GM18519 (cell line): ENCODE results near the gene IL11.

Source experiments
- ATAC-seq: cut with Tn5 transposase; IDR thresholded peaks from one replicate; pipeline ENCODE4 v1.9.1; 2021; ENCODE audit warnings: mild to moderate bottlenecking, moderate library complexity; ENCODE audit not compliant: unreplicated experiment, low FRiP score

The IL11 gene

GRCh38 chr19:55391702-55392615, 21.7 kb upstream of the IL11 start:
- ATAC-seq, result no peak

DNA sequence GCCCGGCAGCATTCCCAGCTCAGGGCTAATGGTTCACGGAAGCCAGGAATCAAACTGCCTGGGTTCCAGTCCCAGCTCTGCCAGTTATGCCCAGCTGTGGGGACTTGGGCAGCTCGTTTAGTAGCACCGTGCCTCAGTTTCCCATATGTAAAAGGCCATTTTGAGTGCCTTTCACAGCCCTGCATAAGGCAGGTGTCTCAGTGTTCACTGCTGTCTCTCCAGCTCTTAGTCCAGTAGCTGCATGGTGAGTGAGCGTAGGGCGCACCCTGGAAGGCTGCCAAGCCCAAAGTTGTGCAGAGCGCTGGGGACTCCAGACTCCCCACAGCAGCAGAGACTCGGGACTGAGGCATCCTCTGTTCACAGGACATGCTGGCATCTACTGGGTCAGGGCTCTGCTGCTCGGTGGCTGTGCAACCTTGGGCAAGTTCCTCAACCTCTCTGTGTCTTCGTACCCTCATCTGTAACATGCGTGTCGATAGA, 21.0 kb upstream of the IL11 start:
- no peak for ATAC-seq

- no peak for ATAC-seq
These were observed 20.2 kb upstream of the IL11 start for GRCh38 chr19:55390461-55390880.

GRCh38 chr19:55389386-55390317, 19.4 kb upstream of the IL11 start:
- ATAC-seq, result no peak

DNA sequence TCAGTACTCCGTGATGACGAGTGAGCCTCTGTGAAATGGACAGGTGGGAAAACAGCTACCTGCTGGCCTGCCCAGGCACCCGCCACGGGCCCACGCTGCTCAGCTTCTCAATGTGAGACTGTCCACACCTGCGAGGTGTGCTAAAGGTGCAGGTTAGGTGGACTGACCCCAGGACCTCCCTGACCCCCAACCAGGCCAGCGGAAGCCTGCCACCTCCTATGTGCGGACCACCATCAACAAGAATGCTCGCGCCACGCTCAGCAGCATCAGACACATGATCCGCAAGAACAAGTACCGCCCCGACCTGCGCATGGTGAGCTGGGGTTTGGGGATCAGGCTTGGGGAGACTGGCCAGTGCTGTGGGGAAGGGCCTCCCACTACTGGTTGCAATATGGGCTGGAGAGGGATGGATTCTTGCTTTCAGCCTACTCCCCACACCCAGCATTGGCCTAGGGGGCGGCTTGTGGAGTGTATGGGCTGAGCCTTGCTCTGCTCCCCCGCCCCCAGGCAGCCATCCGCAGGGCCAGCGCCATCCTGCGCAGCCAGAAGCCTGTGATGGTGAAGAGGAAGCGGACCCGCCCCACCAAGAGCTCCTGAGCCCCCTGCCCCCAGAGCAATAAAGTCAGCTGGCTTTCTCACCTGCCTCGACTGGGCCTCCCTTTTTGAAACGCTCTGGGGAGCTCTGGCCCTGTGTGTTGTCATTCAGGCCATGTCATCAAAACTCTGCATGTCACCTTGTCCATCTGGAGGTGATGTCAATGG, 17.7 kb upstream of the IL11 start:
- no peak for ATAC-seq

- ATAC-seq, result no peak
These were observed 16.3 kb upstream of the IL11 start for GRCh38 chr19:55386493-55386971.

- ATAC-seq, result peak; percentile 51
These were observed 15.6 kb upstream of the IL11 start, which contains the start of gene RPL28 for GRCh38 chr19:55385724-55386492. Gene RPL28 (plus strand): TSS chr19:55385932. CDS start chr19:55386358, 426 bp downstream.

DNA sequence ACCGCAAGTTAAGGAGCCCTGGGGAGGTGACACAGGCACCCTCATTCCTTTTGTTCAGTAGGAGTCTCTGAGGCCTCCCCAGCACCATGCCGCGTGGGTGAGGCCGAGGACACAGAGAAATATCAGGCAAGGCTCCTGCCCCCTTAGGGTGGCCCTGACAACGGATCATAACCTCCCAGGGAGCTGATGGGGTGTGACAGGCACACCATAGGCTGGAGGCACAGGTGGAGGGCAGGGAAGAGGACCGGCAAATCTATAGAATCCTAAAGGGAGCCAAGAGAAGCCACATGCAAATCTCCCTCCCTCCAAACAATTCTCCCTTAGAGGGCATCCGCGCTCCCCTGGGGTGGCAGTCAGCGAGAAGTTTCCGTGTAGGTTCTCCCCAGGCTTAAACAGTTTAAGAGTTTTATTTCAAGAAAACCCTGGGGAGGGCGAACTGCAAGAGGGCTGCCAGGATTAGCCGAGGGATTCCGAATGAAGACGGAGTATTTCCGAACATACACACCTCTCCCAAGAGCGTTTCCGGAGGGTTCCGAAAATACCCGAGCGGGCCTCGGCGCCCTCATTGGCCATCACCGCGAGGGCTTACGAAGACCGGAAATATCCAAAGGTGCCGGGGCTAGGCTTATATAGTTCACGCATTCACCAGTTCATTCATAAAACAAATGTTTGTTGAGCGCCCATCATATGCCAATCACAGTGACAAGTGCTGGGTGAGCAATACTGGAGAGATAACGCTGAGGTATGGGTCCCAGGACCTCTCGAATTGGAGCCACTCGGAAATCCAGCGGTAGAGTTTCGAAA, 14.9 kb upstream of the IL11 start:
- peak; percentile 38 for ATAC-seq

GRCh38 chr19:55384131-55384919, 14.1 kb upstream of the IL11 start, which contains the start of gene TMEM238:
Gene TMEM238 (minus strand): TSS chr19:55384292. CDS start chr19:55384259, 33 bp downstream.
- ATAC-seq, result no peak

DNA sequence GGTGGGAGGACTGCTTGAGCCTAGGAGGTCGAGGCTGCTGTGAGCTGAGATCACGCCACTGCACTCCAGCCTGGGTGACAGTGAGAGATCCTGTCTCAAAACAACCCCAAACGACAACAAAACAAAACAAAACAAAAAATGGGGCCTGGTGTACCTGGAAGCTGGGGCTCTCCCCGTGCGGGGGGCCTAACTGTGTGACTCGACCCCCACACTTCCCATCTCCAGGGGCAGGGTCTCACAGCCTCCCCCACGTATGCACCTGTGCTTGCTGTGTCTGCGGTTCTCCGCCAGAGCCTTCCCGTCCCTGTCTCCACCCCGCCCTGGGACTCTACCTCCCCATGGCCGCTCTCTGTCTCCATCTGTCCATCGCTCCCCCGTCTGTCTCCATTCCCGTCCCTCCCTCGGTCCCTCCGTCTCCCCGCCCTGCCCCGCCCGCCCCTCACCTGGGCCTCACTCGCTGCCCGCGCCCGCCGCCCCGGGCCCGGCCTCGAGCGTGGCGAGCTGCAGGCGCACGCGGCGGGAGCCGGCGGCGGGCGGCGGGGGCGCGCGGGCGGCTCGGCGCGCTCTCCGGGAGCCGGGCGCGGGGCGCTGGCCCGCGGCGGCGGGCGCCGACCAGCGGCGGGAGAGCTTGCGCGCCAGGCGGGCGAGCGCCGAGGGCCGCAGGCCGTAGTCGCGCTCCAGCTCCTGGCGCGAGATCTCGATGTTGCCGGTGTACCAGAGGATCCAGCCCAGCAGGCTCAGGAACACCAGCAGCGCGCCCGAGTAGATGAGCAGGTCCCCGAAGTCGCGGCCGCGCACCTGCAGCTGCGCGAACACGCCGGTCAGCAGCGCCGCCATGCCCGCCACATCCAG, 13.2 kb upstream of the IL11 start:
- ATAC-seq, result no peak

DNA sequence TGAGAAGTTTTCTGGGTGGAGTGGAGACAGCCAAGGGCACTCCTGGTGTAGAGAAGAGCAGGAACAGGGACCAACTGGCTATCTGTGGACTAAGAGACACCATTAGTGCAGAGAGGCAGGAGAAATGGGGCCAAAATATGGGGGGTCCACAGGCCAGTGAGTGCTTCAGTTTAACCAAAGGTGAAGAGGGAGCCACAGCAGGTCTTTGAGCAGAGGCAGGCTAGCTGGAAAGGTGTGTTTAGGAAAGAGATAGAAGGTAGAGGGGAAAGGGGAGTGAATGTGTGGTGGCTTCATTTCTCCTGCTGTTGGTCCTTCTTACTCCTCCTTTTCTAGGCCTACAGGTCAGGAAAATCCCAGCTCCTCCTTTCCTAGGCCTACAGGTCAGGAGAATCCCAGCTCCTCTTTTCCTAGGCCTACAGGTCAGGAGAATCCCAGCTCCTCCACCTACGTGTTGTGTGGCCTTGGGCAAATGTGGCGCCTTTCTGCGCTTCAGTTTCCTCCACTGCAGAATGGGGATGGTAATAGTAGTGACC, 12.3 kb upstream of the IL11 start:
- no peak for ATAC-seq

GRCh38 chr19:55382013-55382412, 11.8 kb upstream of the IL11 start:
- ATAC-seq, result no peak

- no peak for ATAC-seq
These were observed 8.9 kb upstream of the IL11 start for GRCh38 chr19:55379174-55379573.

DNA sequence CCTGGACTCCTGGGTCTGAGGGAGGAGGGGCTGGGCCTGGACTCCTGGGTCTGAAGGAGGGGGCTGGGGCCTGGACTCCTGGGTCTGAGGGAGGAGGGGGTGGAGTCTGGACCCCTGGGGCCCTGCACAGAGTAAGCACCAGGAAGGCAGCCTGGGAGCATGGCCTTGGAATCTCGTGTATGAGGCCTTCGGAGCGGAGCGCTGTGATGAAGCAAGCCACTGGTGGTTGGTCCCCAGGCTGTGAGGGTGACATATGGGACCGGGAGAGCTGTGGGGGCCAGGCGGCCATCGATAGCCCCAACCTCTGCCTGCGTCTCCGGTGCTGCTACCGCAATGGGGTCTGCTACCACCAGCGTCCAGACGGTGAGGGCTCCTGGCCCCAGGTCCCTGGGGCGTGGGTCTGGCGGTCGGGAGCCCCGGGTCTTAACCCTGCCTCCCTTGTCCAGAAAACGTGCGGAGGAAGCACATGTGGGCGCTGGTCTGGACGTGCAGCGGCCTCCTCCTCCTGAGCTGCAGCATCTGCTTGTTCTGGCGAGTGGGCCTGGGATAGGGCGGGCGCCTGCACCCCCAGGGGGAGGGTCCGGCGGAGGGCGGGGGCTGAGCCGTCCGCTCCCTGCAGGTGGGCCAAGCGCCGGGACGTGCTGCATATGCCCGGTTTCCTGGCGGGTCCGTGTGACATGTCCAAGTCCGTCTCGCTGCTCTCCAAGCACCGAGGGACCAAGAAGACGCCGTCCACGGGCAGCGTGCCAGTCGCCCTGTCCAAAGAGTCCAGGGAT, 7.3 kb upstream of the IL11 start:
- ATAC-seq, result no peak

- no peak for ATAC-seq
These were observed 6.1 kb upstream of the IL11 start, which contains the start of gene TMEM190 for GRCh38 chr19:55376241-55376933. Gene TMEM190 (plus strand): TSS chr19:55376826. CDS start chr19:55376854, 28 bp downstream.
